Activated CD8-positive, alpha-beta T cell treated with anti-CD3 and anti-CD28 coated beads for 36 hours (primary cell): ENCODE results near the gene OR10K1. TPM values are rescaled to one million over a fixed set of nuclear protein-coding genes. Genes with fewer than 3 reads are reported as not detected.

ENCODE experiments used
- ATAC-seq: fragments of 200-7000 bp; cut with Tn5 transposase; one replicate; pipeline ENCODE4 v1.10.0; 2021; ENCODE audit warnings: mild to moderate bottlenecking, moderate library complexity
- CTCF ChIA-PET: fragments of 350-600 bp; sonication (Branson Sonifier 250); formaldehyde crosslinking; loops from one replicate; lab custom pipeline; 2021; ENCODE audit warnings: antibody characterized with exemption; lab: Charles Lee
- POLR2A ChIA-PET: fragments of 350-600 bp; sonication (Branson Sonifier 250); formaldehyde crosslinking; loops from one replicate; lab custom pipeline; 2021; ENCODE audit warnings: antibody characterized with exemption; lab: Charles Lee
- DNase-seq: peaks from one replicate; pipeline ENCODE4 v3.0.0-alpha.2; 2020
- H3K27ac Mint-ChIP-seq: one replicate; pipeline ENCODE4 v1.8.0; 2021; ENCODE audit warnings: mild to moderate bottlenecking, mixed read lengths
- H3K27me3 Mint-ChIP-seq: one replicate; pipeline ENCODE4 v1.8.0; 2021; ENCODE audit warnings: mixed read lengths
- H3K36me3 Mint-ChIP-seq: one replicate; pipeline ENCODE4 v1.8.0; 2021; ENCODE audit warnings: low read depth, mixed read lengths
- H3K4me1 Mint-ChIP-seq: one replicate; pipeline ENCODE4 v1.8.0; 2021; ENCODE audit warnings: low read depth, mixed read lengths
- H3K4me3 Mint-ChIP-seq: one replicate; pipeline ENCODE4 v1.8.0; 2021; ENCODE audit warnings: mild to moderate bottlenecking, moderate library complexity, mixed read lengths
- H3K9me3 Mint-ChIP-seq: one replicate; pipeline ENCODE4 v1.8.0; 2021; ENCODE audit warnings: mixed read lengths
- intact Hi-C: fragments of 100-400 bp; cut with micrococcal nuclease; formaldehyde crosslinking; loops from one replicate; pipeline ENCODE4 v1.10.0; 2022
- total RNA-seq, 2 experiments: library from RNA; stranded (reverse); gene quantifications; one replicate each; pipeline ENCODE4 v1.2.3, GENCODE V29; 2021
- TF ChIP-seq, protein P1 (sequence below): fragments of 200-600 bp; IDR thresholded peaks from one replicate; pipeline ENCODE4 v1.8.0; 2022; ENCODE audit warnings: antibody characterized with exemption, mild to moderate bottlenecking

Gene OR10K1, protein sequence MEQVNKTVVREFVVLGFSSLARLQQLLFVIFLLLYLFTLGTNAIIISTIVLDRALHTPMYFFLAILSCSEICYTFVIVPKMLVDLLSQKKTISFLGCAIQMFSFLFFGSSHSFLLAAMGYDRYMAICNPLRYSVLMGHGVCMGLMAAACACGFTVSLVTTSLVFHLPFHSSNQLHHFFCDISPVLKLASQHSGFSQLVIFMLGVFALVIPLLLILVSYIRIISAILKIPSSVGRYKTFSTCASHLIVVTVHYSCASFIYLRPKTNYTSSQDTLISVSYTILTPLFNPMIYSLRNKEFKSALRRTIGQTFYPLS
- total RNA-seq: not detected

DNA sequence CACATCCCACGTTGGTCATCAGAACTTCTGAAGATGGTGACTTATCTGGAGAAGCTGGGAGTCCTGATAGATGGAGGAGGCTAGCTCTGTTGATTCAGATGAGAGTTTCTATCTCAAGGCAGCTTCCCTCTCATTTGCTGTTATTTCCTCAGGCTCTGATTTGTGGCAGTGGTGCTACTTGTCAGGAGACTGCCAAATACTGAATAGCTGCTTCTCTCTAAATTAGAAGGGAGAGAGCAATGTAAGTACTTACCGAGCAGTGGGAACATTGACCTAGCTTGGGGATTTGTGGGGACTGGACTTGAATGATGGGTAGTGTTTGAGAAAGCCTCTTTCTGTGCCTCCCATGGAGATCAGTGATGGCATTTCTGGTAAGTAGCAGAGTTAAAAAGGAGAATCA lies at the start of gene OR10K1:
OR10K1 (plus strand) TSS at position 301 of the 400 bp plus-strand sequence. CDS start 3,728 bp downstream, outside the sequence.
- intact Hi-C loops: no loop called here
- H3K4me3 Mint-ChIP-seq: no peak within 1 kb of the TSS
- ChIA-PET POLR2A (no interaction called here), CTCF (no interaction called here)
- no peaks in the 10 kb centered on the region for H3K36me3 Mint-ChIP-seq
- no peak for DNase-seq
- no peaks in the 10 kb centered on the region for H3K4me1 Mint-ChIP-seq
- ATAC-seq: no peak
- no peaks in the 10 kb centered on the region for H3K9me3 Mint-ChIP-seq
- TF ChIP-seq, protein P1, sequence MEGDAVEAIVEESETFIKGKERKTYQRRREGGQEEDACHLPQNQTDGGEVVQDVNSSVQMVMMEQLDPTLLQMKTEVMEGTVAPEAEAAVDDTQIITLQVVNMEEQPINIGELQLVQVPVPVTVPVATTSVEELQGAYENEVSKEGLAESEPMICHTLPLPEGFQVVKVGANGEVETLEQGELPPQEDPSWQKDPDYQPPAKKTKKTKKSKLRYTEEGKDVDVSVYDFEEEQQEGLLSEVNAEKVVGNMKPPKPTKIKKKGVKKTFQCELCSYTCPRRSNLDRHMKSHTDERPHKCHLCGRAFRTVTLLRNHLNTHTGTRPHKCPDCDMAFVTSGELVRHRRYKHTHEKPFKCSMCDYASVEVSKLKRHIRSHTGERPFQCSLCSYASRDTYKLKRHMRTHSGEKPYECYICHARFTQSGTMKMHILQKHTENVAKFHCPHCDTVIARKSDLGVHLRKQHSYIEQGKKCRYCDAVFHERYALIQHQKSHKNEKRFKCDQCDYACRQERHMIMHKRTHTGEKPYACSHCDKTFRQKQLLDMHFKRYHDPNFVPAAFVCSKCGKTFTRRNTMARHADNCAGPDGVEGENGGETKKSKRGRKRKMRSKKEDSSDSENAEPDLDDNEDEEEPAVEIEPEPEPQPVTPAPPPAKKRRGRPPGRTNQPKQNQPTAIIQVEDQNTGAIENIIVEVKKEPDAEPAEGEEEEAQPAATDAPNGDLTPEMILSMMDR: no peak
- no peak within 1 kb of the TSS for H3K27ac Mint-ChIP-seq
- no peaks in the 10 kb centered on the region for H3K27me3 Mint-ChIP-seq

DNA sequence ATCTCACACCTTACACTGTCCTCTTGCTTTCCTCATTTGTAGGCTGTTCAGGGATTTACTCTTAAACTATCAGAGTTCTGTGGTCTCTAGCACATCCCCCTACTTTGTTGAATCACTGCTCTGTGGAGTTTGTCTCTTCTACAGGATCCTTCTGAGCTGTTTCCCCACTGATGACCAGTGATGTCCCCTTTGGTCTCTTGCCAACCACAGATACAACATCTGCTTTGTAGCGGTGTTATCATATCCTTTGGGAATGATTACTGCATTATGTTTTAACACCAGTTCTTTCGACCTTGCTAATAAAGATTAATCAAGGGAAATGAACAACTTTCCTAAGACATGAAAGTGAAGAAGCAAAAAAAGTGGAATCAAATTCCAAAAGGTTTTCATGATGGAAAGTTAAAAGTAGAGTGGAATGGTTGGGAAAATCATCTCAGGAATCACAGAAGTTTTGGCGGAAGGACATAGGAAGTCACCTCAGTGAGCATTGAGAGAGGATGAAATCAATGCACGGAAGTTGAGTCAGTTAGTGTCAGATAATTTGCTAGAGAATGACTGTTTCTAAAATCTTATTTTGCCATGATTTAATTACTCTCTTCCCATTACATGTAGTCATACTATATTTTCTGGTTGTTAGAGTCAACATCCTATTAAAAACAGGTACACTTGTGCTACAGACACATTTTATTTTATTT lies 46.8 kb upstream of the OR10K1 start:
- ChIA-PET CTCF (no interaction called here), POLR2A (no interaction called here)
- intact Hi-C loops: no loop called here
- Mint-ChIP-seq H3K27me3 (no peaks in the 10 kb centered on the region), H3K4me3 (no peak overlapping the region), H3K9me3 (no peaks in the 10 kb centered on the region), H3K27ac (no peak overlapping the region), H3K36me3 (no peaks in the 10 kb centered on the region), H3K4me1 (no peaks in the 10 kb centered on the region)
- DNase-seq (no peak), ATAC-seq (no peak)
- TF ChIP-seq, protein P1: no peak

DNA sequence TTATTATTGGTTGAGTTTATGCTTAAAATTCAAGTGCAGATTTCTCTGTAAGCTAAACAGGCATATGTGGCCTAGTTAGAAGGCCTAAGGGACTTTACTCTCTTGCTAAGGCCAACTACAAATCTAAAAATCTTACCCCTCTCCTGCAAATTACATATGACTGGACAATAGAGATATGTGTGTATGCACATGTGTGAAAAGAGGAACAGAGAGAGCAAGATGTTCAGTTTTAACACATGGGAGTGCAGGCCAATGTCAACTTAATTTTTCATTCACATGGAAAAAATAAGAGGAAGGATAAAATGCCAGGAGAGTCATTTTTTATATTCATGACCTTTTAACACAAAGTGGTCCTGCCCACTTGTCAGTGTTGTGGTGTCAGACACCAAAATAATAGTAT lies 44.0 kb upstream of the OR10K1 start:
- H3K27ac Mint-ChIP-seq: no peak overlapping the region
- no peaks in the 10 kb centered on the region for H3K36me3 Mint-ChIP-seq
- no peaks in the 10 kb centered on the region for H3K27me3 Mint-ChIP-seq
- ChIA-PET CTCF (no interaction called here), POLR2A (no interaction called here)
- intact Hi-C loops: no loop called here
- H3K4me3 Mint-ChIP-seq: no peak overlapping the region
- no peaks in the 10 kb centered on the region for H3K9me3 Mint-ChIP-seq
- DNase-seq: no peak
- no peak for ATAC-seq
- no peaks in the 10 kb centered on the region for H3K4me1 Mint-ChIP-seq
- TF ChIP-seq, protein P1: no peak

DNA sequence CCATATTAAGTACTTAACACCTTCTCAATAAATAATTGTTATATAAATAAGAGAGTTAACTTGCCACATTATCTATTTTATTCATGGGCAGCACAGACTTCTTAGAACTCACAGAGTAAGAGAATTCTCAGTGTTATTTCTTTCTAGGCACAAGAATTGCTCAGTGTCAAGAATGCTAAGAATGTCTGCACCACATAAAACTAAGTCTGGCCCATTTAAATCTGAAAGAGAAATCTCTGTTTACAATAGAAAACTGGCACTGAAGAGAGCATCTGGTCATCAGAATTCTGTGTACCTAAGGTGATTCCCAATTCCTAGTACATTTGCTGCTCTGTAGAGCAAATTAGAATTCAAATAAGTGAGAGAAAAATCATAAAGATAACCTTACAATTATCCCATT lies 39.4 kb upstream of the OR10K1 start:
- Mint-ChIP-seq H3K36me3 (no peaks in the 10 kb centered on the region), H3K4me3 (no peak overlapping the region), H3K27ac (no peak overlapping the region), H3K9me3 (no peaks in the 10 kb centered on the region), H3K4me1 (no peaks in the 10 kb centered on the region), H3K27me3 (no peaks in the 10 kb centered on the region)
- ChIA-PET POLR2A (no interaction called here), CTCF (no interaction called here)
- intact Hi-C loops: no loop called here
- DNase-seq: no peak
- no peak for ATAC-seq
- TF ChIP-seq, protein P1: no peak

DNA sequence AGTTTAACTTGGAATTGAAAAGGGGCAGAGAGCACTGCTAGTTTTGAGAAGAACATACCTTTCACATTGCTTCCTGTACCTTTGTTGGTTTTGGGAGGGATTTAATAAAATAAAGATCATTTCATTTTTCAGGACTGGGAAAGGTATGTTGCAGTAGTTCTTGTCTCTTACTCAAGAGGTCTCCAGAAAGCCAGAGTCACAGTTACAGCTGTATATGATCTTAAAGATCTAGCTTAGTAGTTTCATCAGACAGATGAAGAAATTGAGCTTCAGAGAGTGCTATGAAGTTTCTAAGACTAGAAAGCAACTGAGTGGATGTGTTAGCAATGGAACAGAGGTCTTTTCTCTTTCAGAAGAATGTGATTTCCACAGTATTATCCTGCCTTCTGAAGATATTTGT lies 36.6 kb upstream of the OR10K1 start:
- peaks cover 5% of the 10 kb centered on the region for H3K27me3 Mint-ChIP-seq
- no peaks in the 10 kb centered on the region for H3K4me1 Mint-ChIP-seq
- H3K27ac Mint-ChIP-seq: no peak overlapping the region
- peaks cover 2% of the 10 kb centered on the region for H3K9me3 Mint-ChIP-seq
- H3K4me3 Mint-ChIP-seq: no peak overlapping the region
- CTCF ChIA-PET: no interaction called here
- POLR2A ChIA-PET: no interaction called here
- DNase-seq: no peak
- intact Hi-C loops: no loop called here
- TF ChIP-seq, protein P1: no peak
- no peaks in the 10 kb centered on the region for H3K36me3 Mint-ChIP-seq
- ATAC-seq: no peak
